Suprapubic skin (tissue), 3 donors: ENCODE results near the gene KCNN1.

Source experiments
- POLR2A ChIP-seq, 2 donors: fragments of 450-650 bp; IDR thresholded peaks; one replicate each; pipeline ENCODE4 v1.6.1; 2017; ENCODE audit warnings: antibody characterized with exemption in 2 of 2, mild to moderate bottlenecking in 2 of 2, moderate library complexity in 2 of 2
- TF ChIP-seq, protein P1 (sequence below), 2 donors: fragments of 200-600 bp in 1 of 2; fragments of 450-650 bp in 1 of 2; sonication (generic) in 1 of 2; IDR thresholded peaks; one replicate each; pipeline ENCODE4 v1.5.1; 2016 to 2019; ENCODE audit warnings: antibody characterized with exemption in 2 of 2, mild to moderate bottlenecking in 1 of 2, moderate library complexity in 1 of 2

GRCh38 chr19:17942181-17942580, 24.7 kb upstream of the KCNN1 start:
- no peak for TF ChIP-seq POLR2A (IDR thresholded peaks at IDR 0.05)
- TF ChIP-seq, protein P1, sequence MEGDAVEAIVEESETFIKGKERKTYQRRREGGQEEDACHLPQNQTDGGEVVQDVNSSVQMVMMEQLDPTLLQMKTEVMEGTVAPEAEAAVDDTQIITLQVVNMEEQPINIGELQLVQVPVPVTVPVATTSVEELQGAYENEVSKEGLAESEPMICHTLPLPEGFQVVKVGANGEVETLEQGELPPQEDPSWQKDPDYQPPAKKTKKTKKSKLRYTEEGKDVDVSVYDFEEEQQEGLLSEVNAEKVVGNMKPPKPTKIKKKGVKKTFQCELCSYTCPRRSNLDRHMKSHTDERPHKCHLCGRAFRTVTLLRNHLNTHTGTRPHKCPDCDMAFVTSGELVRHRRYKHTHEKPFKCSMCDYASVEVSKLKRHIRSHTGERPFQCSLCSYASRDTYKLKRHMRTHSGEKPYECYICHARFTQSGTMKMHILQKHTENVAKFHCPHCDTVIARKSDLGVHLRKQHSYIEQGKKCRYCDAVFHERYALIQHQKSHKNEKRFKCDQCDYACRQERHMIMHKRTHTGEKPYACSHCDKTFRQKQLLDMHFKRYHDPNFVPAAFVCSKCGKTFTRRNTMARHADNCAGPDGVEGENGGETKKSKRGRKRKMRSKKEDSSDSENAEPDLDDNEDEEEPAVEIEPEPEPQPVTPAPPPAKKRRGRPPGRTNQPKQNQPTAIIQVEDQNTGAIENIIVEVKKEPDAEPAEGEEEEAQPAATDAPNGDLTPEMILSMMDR (IDR thresholded peaks at IDR 0.05) = no peak
